MM.1S (cell line): Measurements from ENCODE around the gene SLX4IP.
A peak's percentile ranks its signal among the peaks of the same experiment; 100 is the strongest.

Experiments
- DNase-seq: peaks from one replicate; pipeline ENCODE4 v3.0.0-alpha.2; 2015
- H2AFZ ChIP-seq: fragments of 300-600 bp; sonication (generic); 2 replicates; pipeline ENCODE4 v1.6.0; 2016; ENCODE audit warnings: antibody characterized with exemption, low read length
- H3F3A ChIP-seq: fragments of 300-600 bp; sonication (generic); 2 replicates; pipeline ENCODE4 v1.6.1; 2016; ENCODE audit warnings: mild to moderate bottlenecking, antibody characterized with exemption, low read length, moderate library complexity, mixed read lengths; ENCODE audit not compliant: insufficient read depth
- H3K27ac ChIP-seq: fragments of 300-600 bp; sonication (generic); 2 replicates; pipeline ENCODE4 v1.5.1; 2016; ENCODE audit warnings: mild to moderate bottlenecking, low read length
- H3K27me3 ChIP-seq: fragments of 300-600 bp; sonication (generic); replicated peaks from 2 replicates; pipeline ENCODE4 v1.6.0; 2016; ENCODE audit warnings: low read length; ENCODE audit not compliant: insufficient read depth
- H3K36me3 ChIP-seq: fragments of 300-600 bp; sonication (generic); replicated peaks from 2 replicates; pipeline ENCODE4 v1.6.1; 2016; ENCODE audit warnings: mild to moderate bottlenecking, low read length, mixed read lengths; ENCODE audit not compliant: insufficient read depth
- H3K4me1 ChIP-seq: fragments of 300-600 bp; sonication (generic); 2 replicates; pipeline ENCODE4 v1.6.1; 2016; ENCODE audit warnings: low read length, mixed read lengths
- H3K4me2 ChIP-seq: fragments of 300-600 bp; sonication (generic); 2 replicates; pipeline ENCODE4 v1.6.0; 2016; ENCODE audit warnings: low read depth, low read length
- H3K4me3 ChIP-seq: fragments of 300-600 bp; sonication (generic); 2 replicates; pipeline ENCODE4 v1.5.1; 2016; ENCODE audit warnings: low read length, mixed read lengths
- H3K79me2 ChIP-seq: fragments of 300-600 bp; sonication (generic); 2 replicates; pipeline ENCODE4 v1.6.1; 2016; ENCODE audit warnings: mixed run types, low read length, mixed read lengths
- H3K9ac ChIP-seq: fragments of 300-600 bp; sonication (generic); 2 replicates; pipeline ENCODE4 v1.6.1; 2016; ENCODE audit warnings: low read length, mixed read lengths
- H3K9me2 ChIP-seq: fragments of 300-600 bp; sonication (generic); replicated peaks from 2 replicates; pipeline ENCODE4 v1.6.1; 2016; ENCODE audit warnings: mild to moderate bottlenecking, low read length, mixed read lengths; ENCODE audit not compliant: insufficient read depth
- H3K9me3 ChIP-seq: fragments of 300-600 bp; sonication (generic); replicated peaks from 2 replicates; pipeline ENCODE4 v1.6.1; 2016; ENCODE audit warnings: mild to moderate bottlenecking, low read length, mixed read lengths; ENCODE audit not compliant: insufficient read depth
- H4K20me1 ChIP-seq: fragments of 300-600 bp; sonication (generic); 2 replicates; pipeline ENCODE4 v1.6.1; 2016; ENCODE audit warnings: mild to moderate bottlenecking, low read length, moderate library complexity, mixed read lengths; ENCODE audit not compliant: insufficient read depth
- CTCF ChIP-seq: fragments of 300-600 bp; sonication (generic); IDR thresholded peaks from 2 replicates; pipeline ENCODE4 v1.5.1; 2016; ENCODE audit warnings: antibody characterized with exemption, low read length, mixed read lengths
- EZH2 ChIP-seq: fragments of 300-600 bp; sonication (generic); optimal IDR thresholded peaks from 2 replicates; pipeline ENCODE3; 2017; ENCODE audit warnings: low read depth, mild to moderate bottlenecking, antibody characterized with exemption, low read length, mixed read lengths
- EZH2phosphoT487 ChIP-seq: fragments of 300-600 bp; sonication (generic); IDR thresholded peaks from 2 replicates; pipeline ENCODE4 v1.6.1; 2018; ENCODE audit warnings: antibody characterized with exemption, low read length

The SLX4IP gene

GRCh38 chr20:10449270-10449669 is 14.2 kb downstream of the SLX4IP start:
- no peaks in the 10 kb centered on the region for H3K9me3 ChIP-seq
- DNase-seq = no peak
- no peak overlapping the region for H3K9ac ChIP-seq
- H3F3A ChIP-seq = peaks cover 27% of the 10 kb centered on the region
- no peaks in the 10 kb centered on the region for H3K36me3 ChIP-seq
- H3K9me2 ChIP-seq = no peaks in the 10 kb centered on the region
- H3K27me3 ChIP-seq = no peaks in the 10 kb centered on the region
- TF ChIP-seq EZH2 (no peak), CTCF (no peak)
- no peak overlapping the region for H3K4me2 ChIP-seq
- H2AFZ ChIP-seq = no peak overlapping the region
- no peak overlapping the region for H3K4me3 ChIP-seq
- no peaks in the 10 kb centered on the region for H3K79me2 ChIP-seq
- H3K4me1 ChIP-seq = peaks cover 25% of the 10 kb centered on the region
- H4K20me1 ChIP-seq = no peaks in the 10 kb centered on the region
- no peak overlapping the region for H3K27ac ChIP-seq

- H4K20me1 ChIP-seq = no peaks in the 10 kb centered on the region
- no peaks in the 10 kb centered on the region for H3K27me3 ChIP-seq
- TF ChIP-seq EZH2 = no peak
- TF ChIP-seq EZH2phosphoT487 = no peak
- TF ChIP-seq CTCF = no peak
- peaks cover 15% of the 10 kb centered on the region for H3F3A ChIP-seq
- DNase-seq = peak; percentile 78
- H3K4me2 ChIP-seq = peak overlapping the region; percentile 25
- no peak overlapping the region for H3K9ac ChIP-seq
- H3K27ac ChIP-seq = peak overlapping the region; percentile 25; the same call in 1 of the 2 replicates
- H3K4me1 ChIP-seq = peaks cover 20% of the 10 kb centered on the region
- H3K79me2 ChIP-seq = 0 out of 2 replicates have a peak, but pooled peaks cover 2% of the 10 kb centered on the region
- no peak overlapping the region for H2AFZ ChIP-seq
- no peaks in the 10 kb centered on the region for H3K36me3 ChIP-seq
- no peak overlapping the region for H3K4me3 ChIP-seq
- no peaks in the 10 kb centered on the region for H3K9me3 ChIP-seq
- H3K9me2 ChIP-seq = no peaks in the 10 kb centered on the region
These were observed 18.1 kb downstream of the SLX4IP start for GRCh38 chr20:10453241-10453640.

GRCh38 chr20:10454151-10454750 is 19.1 kb downstream of the SLX4IP start:
- DNase-seq = peak; percentile 22

GRCh38 chr20:10461495-10461894 is 26.4 kb downstream of the SLX4IP start:
- Histone ChIP-seq H3K4me3 (no peak overlapping the region), H3K9me2 (no peaks in the 10 kb centered on the region), H3F3A (no peaks in the 10 kb centered on the region), H3K9me3 (no peaks in the 10 kb centered on the region), H2AFZ (no peak overlapping the region), H3K27me3 (no peaks in the 10 kb centered on the region), H3K4me2 (no peak overlapping the region), H3K9ac (no peak overlapping the region), H3K27ac (no peak overlapping the region), H3K36me3 (no peaks in the 10 kb centered on the region), H3K4me1 (no peaks in the 10 kb centered on the region), H3K79me2 (0 out of 2 replicates have a peak, but pooled peaks cover 2% of the 10 kb centered on the region), H4K20me1 (no peaks in the 10 kb centered on the region)
- TF ChIP-seq EZH2phosphoT487 (no peak), CTCF (no peak), EZH2 (no peak)
- DNase-seq = no peak

More at GRCh38 chr20:10454151-10454750, 19.1 kb downstream of the SLX4IP start:
- TF ChIP-seq EZH2 = no peak
- Histone ChIP-seq H3K9me2 (no peaks in the 10 kb centered on the region), H3K9ac (no peak overlapping the region), H3K4me3 (no peak overlapping the region), H3K9me3 (no peaks in the 10 kb centered on the region), H3K36me3 (no peaks in the 10 kb centered on the region), H3F3A (peaks cover 15% of the 10 kb centered on the region), H3K79me2 (0 out of 2 replicates have a peak, but pooled peaks cover 2% of the 10 kb centered on the region), H3K27ac (no peak overlapping the region; the same call in 1 of the 2 replicates), H4K20me1 (no peaks in the 10 kb centered on the region), H2AFZ (no peak overlapping the region), H3K27me3 (no peaks in the 10 kb centered on the region), H3K4me2 (peak overlapping the region; percentile 25; the same call in 1 of the 2 replicates), H3K4me1 (peaks cover 20% of the 10 kb centered on the region)
